Myocyte (in vitro differentiated cells): ENCODE data around the gene UBE2V1. TPM values are rescaled to one million over a fixed set of nuclear protein-coding genes. Genes with fewer than 3 reads are reported as not detected.

ENCODE experiments used
- total RNA-seq: library from RNA; depleted of rRNA; stranded (reverse); fragments of >200 nt; gene quantifications from 2 replicates; pipeline ENCODE4 v1.2.3, GENCODE V29; 2014

UBE2V1 gene
- total RNA-seq, 1 donor from 2014 or later = 86.8 TPM

Other genes starting within 250 kb of the UBE2V1 start
- 4.1 and 4.8 TPM in 2 replicates for gene SPATA2, start 197.6 kb downstream of the UBE2V1 start, total RNA-seq
- gene RNF114, start 176.8 kb downstream of the UBE2V1 start, total RNA-seq = 87.9 and 107 TPM in 2 replicates
- 0.72 and 1.8 TPM in 2 replicates for gene SNAI1, start 130.2 kb downstream of the UBE2V1 start, total RNA-seq
- gene PEDS1, start 40.6 kb upstream of the UBE2V1 start, total RNA-seq = 51.8 and 56.6 TPM in 2 replicates
- 29.6 and 31.3 TPM in 2 replicates for gene CEBPB, start 77.7 kb upstream of the UBE2V1 start, total RNA-seq